HEK293 (cell line): ENCODE results near the gene ABHD11.

Source experiments
- KLF1 ChIP-seq: fragments of 450-650 bp; formaldehyde crosslinking; IDR thresholded peaks from 2 replicates; pipeline ENCODE4 v1.5.1; 2016; ENCODE audit warnings: missing biosample characterization, missing genetic modification characterization
- SP2 ChIP-seq: fragments of 450-650 bp; formaldehyde crosslinking; IDR thresholded peaks from 2 replicates; pipeline ENCODE4 v1.5.1; 2016; ENCODE audit warnings: missing biosample characterization, missing genetic modification characterization
- ZBTB1 ChIP-seq: fragments of 450-650 bp; formaldehyde crosslinking; IDR thresholded peaks from 2 replicates; pipeline ENCODE4 v1.5.1; 2016; ENCODE audit warnings: missing biosample characterization, missing genetic modification characterization
- ZBTB21 ChIP-seq: fragments of 450-650 bp; formaldehyde crosslinking; IDR thresholded peaks from 2 replicates; pipeline ENCODE4 v1.5.1; 2017; ENCODE audit warnings: missing biosample characterization, missing genetic modification characterization
- ZFP3 ChIP-seq: fragments of 450-650 bp; formaldehyde crosslinking; IDR thresholded peaks from 2 replicates; pipeline ENCODE4 v1.5.1; 2016; ENCODE audit warnings: low read depth, missing biosample characterization, missing genetic modification characterization
- ZFP37 ChIP-seq: fragments of 450-650 bp; formaldehyde crosslinking; IDR thresholded peaks from 2 replicates; pipeline ENCODE4 v1.5.1; 2016; ENCODE audit warnings: missing biosample characterization, missing genetic modification characterization
- ZNF155 ChIP-seq: fragments of 450-650 bp; formaldehyde crosslinking; IDR thresholded peaks from 2 replicates; pipeline ENCODE4 v1.5.1; 2016; ENCODE audit warnings: missing biosample characterization, missing genetic modification characterization
- ZNF654 ChIP-seq: fragments of 450-650 bp; formaldehyde crosslinking; IDR thresholded peaks from 2 replicates; pipeline ENCODE4 v1.5.1; 2016; ENCODE audit warnings: low read depth, missing biosample characterization, missing genetic modification characterization
- TF ChIP-seq, protein P1 (sequence below): fragments of 450-650 bp; IDR thresholded peaks from 2 replicates; pipeline ENCODE4 v1.5.1; 2018; ENCODE audit warnings: missing biosample characterization, mild to moderate bottlenecking, missing genetic modification characterization
- TF ChIP-seq, protein P2 (sequence below): fragments of 450-650 bp; formaldehyde crosslinking; IDR thresholded peaks from 2 replicates; pipeline ENCODE4 v1.5.1; 2016; ENCODE audit warnings: missing biosample characterization, missing genetic modification characterization
- TF ChIP-seq, protein P3 (sequence below): fragments of 450-650 bp; formaldehyde crosslinking; IDR thresholded peaks from 2 replicates; pipeline ENCODE4 v1.5.1; 2016; ENCODE audit warnings: missing biosample characterization, missing genetic modification characterization, low read depth
- TF ChIP-seq, protein P4 (sequence below): fragments of 450-650 bp; formaldehyde crosslinking; IDR thresholded peaks from 2 replicates; pipeline ENCODE4 v1.5.1; 2016; ENCODE audit warnings: missing biosample characterization, missing genetic modification characterization

DNA sequence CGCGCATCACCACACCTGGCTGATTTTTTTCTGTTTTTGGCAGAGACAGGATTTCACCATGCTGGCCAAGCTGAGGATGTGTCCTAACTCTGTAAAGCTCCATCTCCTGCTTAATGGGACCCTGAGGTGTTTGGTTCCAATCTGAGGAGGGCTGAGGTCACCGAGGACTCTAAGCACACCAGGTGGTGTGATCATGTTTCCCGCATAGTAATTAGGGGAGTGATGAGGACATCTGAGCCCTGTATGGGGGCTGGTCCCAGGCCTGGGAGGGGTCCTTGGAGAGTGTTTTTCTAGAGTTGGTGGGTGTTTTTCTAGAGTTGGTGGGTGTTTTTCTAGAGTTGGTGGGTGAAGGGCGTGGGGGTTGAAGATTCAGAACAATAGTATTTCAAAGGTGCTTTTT is 3.0 kb upstream of the ABHD11 start:
- TF ChIP-seq ZFP37 (tag by site-specific recombination), result no peak
- TF ChIP-seq, protein P1, sequence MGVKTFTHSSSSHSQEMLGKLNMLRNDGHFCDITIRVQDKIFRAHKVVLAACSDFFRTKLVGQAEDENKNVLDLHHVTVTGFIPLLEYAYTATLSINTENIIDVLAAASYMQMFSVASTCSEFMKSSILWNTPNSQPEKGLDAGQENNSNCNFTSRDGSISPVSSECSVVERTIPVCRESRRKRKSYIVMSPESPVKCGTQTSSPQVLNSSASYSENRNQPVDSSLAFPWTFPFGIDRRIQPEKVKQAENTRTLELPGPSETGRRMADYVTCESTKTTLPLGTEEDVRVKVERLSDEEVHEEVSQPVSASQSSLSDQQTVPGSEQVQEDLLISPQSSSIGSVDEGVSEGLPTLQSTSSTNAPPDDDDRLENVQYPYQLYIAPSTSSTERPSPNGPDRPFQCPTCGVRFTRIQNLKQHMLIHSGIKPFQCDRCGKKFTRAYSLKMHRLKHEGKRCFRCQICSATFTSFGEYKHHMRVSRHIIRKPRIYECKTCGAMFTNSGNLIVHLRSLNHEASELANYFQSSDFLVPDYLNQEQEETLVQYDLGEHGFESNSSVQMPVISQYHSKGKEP (tag by site-specific recombination), result no peak
- no peak for TF ChIP-seq SP2 (tag by site-specific recombination)
- TF ChIP-seq, protein P2, sequence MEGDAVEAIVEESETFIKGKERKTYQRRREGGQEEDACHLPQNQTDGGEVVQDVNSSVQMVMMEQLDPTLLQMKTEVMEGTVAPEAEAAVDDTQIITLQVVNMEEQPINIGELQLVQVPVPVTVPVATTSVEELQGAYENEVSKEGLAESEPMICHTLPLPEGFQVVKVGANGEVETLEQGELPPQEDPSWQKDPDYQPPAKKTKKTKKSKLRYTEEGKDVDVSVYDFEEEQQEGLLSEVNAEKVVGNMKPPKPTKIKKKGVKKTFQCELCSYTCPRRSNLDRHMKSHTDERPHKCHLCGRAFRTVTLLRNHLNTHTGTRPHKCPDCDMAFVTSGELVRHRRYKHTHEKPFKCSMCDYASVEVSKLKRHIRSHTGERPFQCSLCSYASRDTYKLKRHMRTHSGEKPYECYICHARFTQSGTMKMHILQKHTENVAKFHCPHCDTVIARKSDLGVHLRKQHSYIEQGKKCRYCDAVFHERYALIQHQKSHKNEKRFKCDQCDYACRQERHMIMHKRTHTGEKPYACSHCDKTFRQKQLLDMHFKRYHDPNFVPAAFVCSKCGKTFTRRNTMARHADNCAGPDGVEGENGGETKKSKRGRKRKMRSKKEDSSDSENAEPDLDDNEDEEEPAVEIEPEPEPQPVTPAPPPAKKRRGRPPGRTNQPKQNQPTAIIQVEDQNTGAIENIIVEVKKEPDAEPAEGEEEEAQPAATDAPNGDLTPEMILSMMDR (tag by site-specific recombination), result no peak
- no peak for TF ChIP-seq ZNF654 (tag by site-specific recombination)
- TF ChIP-seq ZNF155 (tag by site-specific recombination), result no peak
- TF ChIP-seq, protein P3, sequence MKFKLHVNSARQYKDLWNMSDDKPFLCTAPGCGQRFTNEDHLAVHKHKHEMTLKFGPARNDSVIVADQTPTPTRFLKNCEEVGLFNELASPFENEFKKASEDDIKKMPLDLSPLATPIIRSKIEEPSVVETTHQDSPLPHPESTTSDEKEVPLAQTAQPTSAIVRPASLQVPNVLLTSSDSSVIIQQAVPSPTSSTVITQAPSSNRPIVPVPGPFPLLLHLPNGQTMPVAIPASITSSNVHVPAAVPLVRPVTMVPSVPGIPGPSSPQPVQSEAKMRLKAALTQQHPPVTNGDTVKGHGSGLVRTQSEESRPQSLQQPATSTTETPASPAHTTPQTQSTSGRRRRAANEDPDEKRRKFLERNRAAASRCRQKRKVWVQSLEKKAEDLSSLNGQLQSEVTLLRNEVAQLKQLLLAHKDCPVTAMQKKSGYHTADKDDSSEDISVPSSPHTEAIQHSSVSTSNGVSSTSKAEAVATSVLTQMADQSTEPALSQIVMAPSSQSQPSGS (tag by site-specific recombination), result peak; percentile 19; the same call in 1 of the 2 replicates
- TF ChIP-seq ZBTB1 (tag by site-specific recombination), result no peak
- TF ChIP-seq KLF1, result peak; percentile 48; the same call in 1 of the 2 replicates
- TF ChIP-seq ZBTB21 (tag by site-specific recombination), result peak; percentile 66
- TF ChIP-seq, protein P4, sequence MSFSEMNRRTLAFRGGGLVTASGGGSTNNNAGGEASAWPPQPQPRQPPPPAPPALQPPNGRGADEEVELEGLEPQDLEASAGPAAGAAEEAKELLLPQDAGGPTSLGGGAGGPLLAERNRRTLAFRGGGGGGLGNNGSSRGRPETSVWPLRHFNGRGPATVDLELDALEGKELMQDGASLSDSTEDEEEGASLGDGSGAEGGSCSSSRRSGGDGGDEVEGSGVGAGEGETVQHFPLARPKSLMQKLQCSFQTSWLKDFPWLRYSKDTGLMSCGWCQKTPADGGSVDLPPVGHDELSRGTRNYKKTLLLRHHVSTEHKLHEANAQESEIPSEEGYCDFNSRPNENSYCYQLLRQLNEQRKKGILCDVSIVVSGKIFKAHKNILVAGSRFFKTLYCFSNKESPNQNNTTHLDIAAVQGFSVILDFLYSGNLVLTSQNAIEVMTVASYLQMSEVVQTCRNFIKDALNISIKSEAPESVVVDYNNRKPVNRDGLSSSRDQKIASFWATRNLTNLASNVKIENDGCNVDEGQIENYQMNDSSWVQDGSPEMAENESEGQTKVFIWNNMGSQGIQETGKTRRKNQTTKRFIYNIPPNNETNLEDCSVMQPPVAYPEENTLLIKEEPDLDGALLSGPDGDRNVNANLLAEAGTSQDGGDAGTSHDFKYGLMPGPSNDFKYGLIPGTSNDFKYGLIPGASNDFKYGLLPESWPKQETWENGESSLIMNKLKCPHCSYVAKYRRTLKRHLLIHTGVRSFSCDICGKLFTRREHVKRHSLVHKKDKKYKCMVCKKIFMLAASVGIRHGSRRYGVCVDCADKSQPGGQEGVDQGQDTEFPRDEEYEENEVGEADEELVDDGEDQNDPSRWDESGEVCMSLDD (tag by site-specific recombination), result no peak
- no peak for TF ChIP-seq ZFP3 (tag by site-specific recombination)
